ENCODE results near the gene AOPEP.

Gene AOPEP

GRCh38 chr9:94743035-94743954, 16.8 kb downstream of the AOPEP start:
- Histone ChIP-seq H3K4me2 (ENCODE audit: low read length) (no peak overlapping the region), H3K4me3 (ENCODE audit: low read length) (no peak overlapping the region), H2AFZ (ENCODE audit: low read depth, low read length) (no peak overlapping the region), H3K9ac (ENCODE audit: low read length) (no peak overlapping the region), H3K4me1 (ENCODE audit: low read length) (no peaks in the 10 kb centered on the region), H3K9me3 (ENCODE audit: insufficient read depth, low read length) (no peaks in the 10 kb centered on the region), H3K27me3 (ENCODE audit: low read depth, low read length) (no peaks in the 10 kb centered on the region), H4K20me1 (ENCODE audit: insufficient read depth, low read length) (no peaks in the 10 kb centered on the region), H3K27ac (ENCODE audit: low read length) (no peak overlapping the region), H3K36me3 (replicated peaks; ENCODE audit: low read depth, low read length) (peaks cover 1% of the 10 kb centered on the region), H3K79me2 (ENCODE audit: low read length) (no peaks in the 10 kb centered on the region)
- no peak for TF ChIP-seq EZH2phosphoT487 (IDR thresholded peaks at IDR 0.05; ENCODE audit: low read depth)
- no peak for TF ChIP-seq CTCF (IDR thresholded peaks at IDR 0.05; ENCODE audit: low read depth, low read length)

GRCh38 chr9:94745806-94746540, 19.5 kb downstream of the AOPEP start:
- Histone ChIP-seq H3K4me1 (ENCODE audit: low read length) (no peaks in the 10 kb centered on the region), H3K9ac (ENCODE audit: low read length) (no peak overlapping the region), H3K27ac (ENCODE audit: low read length) (no peak overlapping the region), H3K9me3 (ENCODE audit: insufficient read depth, low read length) (peaks cover 4% of the 10 kb centered on the region; the same call in 1 of the 2 replicates), H2AFZ (ENCODE audit: low read depth, low read length) (no peak overlapping the region), H3K36me3 (replicated peaks; ENCODE audit: low read depth, low read length) (peaks cover 15% of the 10 kb centered on the region), H3K79me2 (ENCODE audit: low read length) (no peaks in the 10 kb centered on the region), H3K4me3 (ENCODE audit: low read length) (no peak overlapping the region), H3K27me3 (ENCODE audit: low read depth, low read length) (no peaks in the 10 kb centered on the region), H3K4me2 (ENCODE audit: low read length) (no peak overlapping the region), H4K20me1 (ENCODE audit: insufficient read depth, low read length) (no peaks in the 10 kb centered on the region)
- no peak for TF ChIP-seq CTCF (IDR thresholded peaks at IDR 0.05; ENCODE audit: low read depth, low read length)
- TF ChIP-seq EZH2phosphoT487 (IDR thresholded peaks at IDR 0.05; ENCODE audit: low read depth) = no peak

GRCh38 chr9:94746541-94747370, 20.3 kb downstream of the AOPEP start:
- H4K20me1 ChIP-seq (ENCODE audit: insufficient read depth, low read length) = no peaks in the 10 kb centered on the region
- peaks cover 15% of the 10 kb centered on the region for H3K36me3 ChIP-seq (replicated peaks; ENCODE audit: low read depth, low read length)
- H3K27ac ChIP-seq (ENCODE audit: low read length) = no peak overlapping the region
- H3K4me2 ChIP-seq (ENCODE audit: low read length) = no peak overlapping the region
- no peak overlapping the region for H3K9ac ChIP-seq (ENCODE audit: low read length)
- no peak overlapping the region for H3K4me3 ChIP-seq (ENCODE audit: low read length)
- H3K79me2 ChIP-seq (ENCODE audit: low read length) = no peaks in the 10 kb centered on the region
- peaks cover 4% of the 10 kb centered on the region; the same call in 1 of the 2 replicates for H3K9me3 ChIP-seq (ENCODE audit: insufficient read depth, low read length)
- H3K4me1 ChIP-seq (ENCODE audit: low read length) = no peaks in the 10 kb centered on the region
- TF ChIP-seq EZH2phosphoT487 (IDR thresholded peaks at IDR 0.05; ENCODE audit: low read depth) (no peak), CTCF (IDR thresholded peaks at IDR 0.05; ENCODE audit: low read depth, low read length) (no peak)
- no peaks in the 10 kb centered on the region for H3K27me3 ChIP-seq (ENCODE audit: low read depth, low read length)
- no peak overlapping the region for H2AFZ ChIP-seq (ENCODE audit: low read depth, low read length)

Measured in OCI-LY3 (cell line).